HG02852 (cell line): Measurements from ENCODE around the gene DUSP5.
"Not testable (repeated sequence)": the region's sequence is repeated elsewhere in the genome, so short reads cannot be mapped to it uniquely, and the experiment has no call there.

ENCODE experiments used
- ATAC-seq: cut with Tn5 transposase; IDR thresholded peaks from one replicate; pipeline ENCODE4 v1.9.1; 2021; ENCODE audit warnings: mild to moderate bottlenecking, moderate library complexity; ENCODE audit not compliant: unreplicated experiment

The DUSP5 gene

GRCh38 chr10:110497438-110498086 is at the start of gene DUSP5:
Gene DUSP5 (plus strand): TSS chr10:110497907. CDS start chr10:110498122, 215 bp downstream.
- ATAC-seq, result peak; percentile 63

GRCh38 chr10:110448682-110449418 is 48.9 kb upstream of the DUSP5 start:
- ATAC-seq, result no peak

- ATAC-seq, result no peak
These were observed 42.3 kb upstream of the DUSP5 start for GRCh38 chr10:110455446-110455845.

DNA sequence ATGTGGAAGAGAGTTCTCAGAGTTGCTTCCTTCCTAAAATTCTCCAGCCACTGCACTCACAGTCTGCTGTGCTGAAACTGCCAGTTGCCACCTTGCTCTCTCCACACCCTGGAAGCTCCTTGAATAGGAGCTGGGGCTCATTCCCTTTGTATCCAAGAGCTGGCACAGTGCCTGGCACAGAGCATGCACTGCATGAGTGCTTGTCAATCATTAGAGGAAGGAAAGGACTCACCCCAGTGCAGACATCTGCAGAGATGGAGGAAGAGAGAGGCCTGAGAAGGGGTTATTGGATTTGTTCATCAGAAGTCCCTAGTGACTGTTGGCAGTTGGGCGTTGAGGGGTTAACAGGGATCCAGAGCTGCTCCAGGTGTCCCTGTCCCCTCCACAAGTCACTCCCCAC is 41.7 kb upstream of the DUSP5 start:
- no peak for ATAC-seq

GRCh38 chr10:110456523-110457091 is 41.1 kb upstream of the DUSP5 start:
- no peak for ATAC-seq

GRCh38 chr10:110457851-110458250 is 39.9 kb upstream of the DUSP5 start:
- ATAC-seq, result peak; percentile 38

- peak; percentile 38 for ATAC-seq
These were observed 39.3 kb upstream of the DUSP5 start for GRCh38 chr10:110458266-110458920.

- ATAC-seq, result no peak
These were observed 38.1 kb upstream of the DUSP5 start for GRCh38 chr10:110459600-110459999.

GRCh38 chr10:110460111-110460809 is 37.4 kb upstream of the DUSP5 start:
- ATAC-seq, result no peak

- no peak for ATAC-seq
These were observed 36.6 kb upstream of the DUSP5 start for GRCh38 chr10:110461088-110461487.

DNA sequence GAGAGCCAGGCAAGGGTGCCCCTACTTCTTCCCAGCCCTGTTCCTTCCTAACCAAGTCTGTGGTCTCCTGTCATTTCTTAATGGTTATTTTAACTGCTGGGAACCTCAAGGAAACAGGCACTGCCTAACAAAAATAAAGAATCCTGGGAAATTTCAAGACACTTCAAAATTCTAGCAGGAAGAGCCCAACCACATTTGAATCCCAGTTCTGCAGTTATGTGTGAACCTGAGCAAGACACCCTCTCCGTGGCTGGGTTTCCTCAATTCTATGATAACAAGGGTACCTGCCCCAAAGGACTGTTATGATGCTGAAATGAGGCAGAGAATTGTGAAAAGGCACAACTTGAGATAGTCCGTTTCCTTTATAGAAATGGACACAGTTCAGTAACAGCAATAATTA is 36.2 kb upstream of the DUSP5 start:
- no peak for ATAC-seq

- no peak for ATAC-seq
These were observed 35.3 kb upstream of the DUSP5 start for GRCh38 chr10:110462166-110463095.

DNA sequence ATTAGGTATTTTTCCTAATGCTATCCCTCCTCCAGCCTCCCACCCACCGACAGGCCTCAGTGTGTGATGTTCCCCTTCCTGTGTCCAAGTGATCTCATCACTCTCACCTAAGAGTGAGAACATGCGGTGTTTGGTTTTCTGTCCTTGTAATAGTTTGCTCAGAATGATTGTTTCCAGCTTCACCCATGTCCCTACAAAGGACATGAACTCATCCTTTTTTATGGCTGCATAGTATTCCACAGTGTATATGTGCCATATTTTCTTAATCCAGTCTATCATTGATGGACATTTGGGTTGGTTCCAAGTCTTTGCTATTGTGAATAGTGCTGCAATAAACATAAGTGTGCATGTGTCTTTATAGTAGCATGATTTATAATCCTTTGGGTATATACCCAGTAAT is 29.4 kb upstream of the DUSP5 start:
- ATAC-seq, result not testable (repeated sequence)

DNA sequence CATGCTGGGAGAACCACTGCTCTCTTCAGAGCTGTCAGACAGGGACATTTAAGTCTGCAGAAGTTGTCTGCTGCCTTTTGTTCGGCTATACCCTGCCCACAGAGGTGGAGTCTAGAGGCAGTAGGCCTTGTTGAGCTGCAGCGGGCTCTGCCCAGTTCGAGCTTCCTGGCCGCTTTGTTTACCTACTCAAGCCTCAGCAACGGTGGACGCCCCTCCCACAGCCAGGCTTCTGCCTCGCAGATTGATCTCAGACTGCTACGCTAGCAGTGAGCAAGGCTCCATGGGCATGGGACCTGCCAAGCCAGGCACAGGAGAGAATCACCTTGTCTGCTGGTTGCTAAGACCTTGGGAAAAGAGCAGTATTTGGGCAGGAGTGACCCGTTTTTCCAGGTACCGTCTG is 27.2 kb upstream of the DUSP5 start:
- ATAC-seq, result not testable (repeated sequence)

DNA sequence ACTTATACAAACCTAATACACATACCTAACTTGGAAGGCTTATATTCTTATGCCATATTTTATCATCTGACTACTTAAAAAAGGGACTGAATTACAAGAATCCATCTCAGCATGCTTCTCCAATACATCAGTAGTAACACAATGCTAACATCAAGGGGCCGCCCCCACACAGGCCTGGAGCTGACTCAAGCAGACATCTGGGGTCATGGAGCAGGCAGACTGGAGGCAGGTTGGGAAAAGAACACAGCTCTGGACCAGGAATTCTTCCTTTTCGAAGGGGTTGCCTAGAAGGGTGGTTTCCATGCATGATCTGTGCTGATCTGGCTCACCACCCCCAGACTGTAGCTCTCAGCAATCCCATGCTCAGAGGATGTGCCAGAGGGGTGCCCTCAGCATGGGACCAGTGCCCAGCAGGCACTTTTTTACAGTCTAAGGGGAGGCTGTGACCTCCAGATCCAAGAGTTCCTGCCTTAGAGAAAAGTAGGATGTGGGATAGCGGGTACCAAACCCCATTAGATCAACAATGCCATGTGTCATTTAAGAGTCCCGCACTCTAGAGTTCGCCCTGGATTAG is 26.1 kb upstream of the DUSP5 start:
- no peak for ATAC-seq

GRCh38 chr10:110474017-110474416 is 23.7 kb upstream of the DUSP5 start:
- no peak for ATAC-seq

DNA sequence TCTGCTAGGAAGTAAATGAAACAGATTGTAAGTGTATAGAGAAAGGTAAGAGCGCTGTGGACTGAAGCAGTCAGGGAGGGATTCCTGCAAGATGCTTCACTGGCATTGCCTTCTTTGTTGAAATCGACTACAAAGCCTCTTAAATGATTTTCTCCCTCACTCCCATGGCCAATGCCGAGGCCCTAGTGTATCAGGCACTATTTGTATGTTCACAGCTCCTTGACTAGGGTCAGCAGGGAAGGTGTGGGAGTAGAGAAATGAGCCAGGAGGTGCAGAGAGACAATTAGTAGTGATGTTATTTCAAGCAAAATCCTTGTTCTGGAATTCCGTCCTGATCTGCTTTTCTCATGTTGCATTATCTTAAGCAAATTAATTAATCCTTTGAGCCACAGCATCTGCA is 22.9 kb upstream of the DUSP5 start:
- no peak for ATAC-seq

GRCh38 chr10:110475722-110476515 is 21.8 kb upstream of the DUSP5 start:
- ATAC-seq, result no peak

DNA sequence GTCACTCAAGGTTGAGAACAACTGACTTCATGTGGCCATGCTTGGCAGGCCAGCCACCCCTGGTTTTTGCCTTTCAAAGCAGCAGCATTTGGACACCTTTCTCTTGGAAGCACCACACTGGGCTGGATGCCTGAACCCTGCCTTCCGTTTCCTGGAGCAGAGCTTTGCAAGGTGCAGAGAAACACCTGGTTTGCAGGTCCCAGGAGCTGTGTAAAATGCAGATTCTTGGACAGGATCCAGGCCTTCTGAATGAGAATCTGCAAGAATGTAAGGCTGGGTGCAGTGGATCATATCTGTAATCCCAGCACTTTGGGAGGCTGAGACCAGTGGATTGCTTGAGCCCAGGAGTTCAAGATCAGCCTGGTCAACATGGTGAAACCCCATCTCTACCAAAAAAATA is 18.0 kb upstream of the DUSP5 start:
- no peak for ATAC-seq
